ENCODE results near the gene RPL13A. TPM values are rescaled to one million over a fixed set of nuclear protein-coding genes. Genes with fewer than 3 reads are reported as not detected.
A peak's percentile ranks its signal among the peaks of the same experiment; 100 is the strongest.

The RPL13A gene
- total and polyA plus RNA-seq, 2 of the 13 experiments (the other 11 are each of a cell fraction or from before 2014, with no cell fraction given) = 2,601 to 3,407 TPM

GRCh38 chr19:49473868-49474541 lies 13.4 kb upstream of the RPL13A start, which contains the start of gene FLT3LG (continued):
- no peak for TF ChIP-seq ZNF878 (CRISPR knock-in tag; IDR thresholded peaks at IDR 0.05)
- TF ChIP-seq E2F5 (CRISPR knock-in tag; conservative IDR thresholded peaks at IDR 0.05) = no peak
- peak; percentile 41; the same call in 1 of the 2 replicates for TF ChIP-seq ARNTL (CRISPR knock-in tag; IDR thresholded peaks at IDR 0.05)
- no peak for TF ChIP-seq CEBPG (CRISPR knock-in tag; IDR thresholded peaks at IDR 0.05)
- peak; percentile 51; the same call in 1 of the 2 replicates for TF ChIP-seq ARHGAP35 (CRISPR knock-in tag; IDR thresholded peaks at IDR 0.05; ENCODE audit: borderline replicate concordance)
- TF ChIP-seq MXI1 (IDR thresholded peaks at IDR 0.05; ENCODE audit: borderline replicate concordance, low read depth, low read length) = peak; percentile 59; the same call in 1 of the 3 replicates
- TF ChIP-seq FOSL2 (CRISPR knock-in tag; IDR thresholded peaks at IDR 0.05) = peak; percentile 21; the same call in 1 of the 2 replicates
- TF ChIP-seq MYNN (CRISPR knock-in tag; IDR thresholded peaks at IDR 0.05; ENCODE audit: low read depth) = no peak
- no peak for TF ChIP-seq BRF2 (CRISPR knock-in tag; IDR thresholded peaks at IDR 0.05)
- TF ChIP-seq SRY (CRISPR knock-in tag; IDR thresholded peaks at IDR 0.05) = 0 out of 2 replicates have a peak, but pooled peaks have one; percentile 44
- TF ChIP-seq THAP11 (CRISPR knock-in tag; IDR thresholded peaks at IDR 0.05) = peak; percentile 77
- TF ChIP-seq ZSCAN30 (CRISPR knock-in tag; IDR thresholded peaks at IDR 0.05) = no peak
- TF ChIP-seq RXRB (CRISPR knock-in tag; IDR thresholded peaks at IDR 0.05; ENCODE audit: borderline replicate concordance) = peak; percentile 46; the same call in 1 of the 2 replicates
- 0 out of 2 replicates have a peak, but pooled peaks have one; percentile 34 for TF ChIP-seq ZNF83 (CRISPR knock-in tag; IDR thresholded peaks at IDR 0.05; ENCODE audit: borderline replicate concordance)
- TF ChIP-seq ZNF225 (CRISPR knock-in tag; IDR thresholded peaks at IDR 0.05) = 0 out of 2 replicates have a peak, but pooled peaks have one; percentile 52
- no peak for TF ChIP-seq SNAPC5 (CRISPR knock-in tag; IDR thresholded peaks at IDR 0.05; ENCODE audit: borderline replicate concordance)
- TF ChIP-seq ZBTB46 (CRISPR knock-in tag; IDR thresholded peaks at IDR 0.05; ENCODE audit: borderline replicate concordance) = no peak

All from HepG2 (cell line).